ENCODE results near the gene ST7.

Gene ST7

GRCh38 chr7:117251687-117252086 is 298.4 kb downstream of the ST7 start:
- H3K36me3 ChIP-seq (ENCODE audit: control insufficient read depth, insufficient read depth, low read length) = no peaks in the 10 kb centered on the region
- H3K27me3 ChIP-seq (ENCODE audit: control insufficient read depth, insufficient read depth, low read length) = no peaks in the 10 kb centered on the region
- no peaks in the 10 kb centered on the region for H3K9me3 ChIP-seq (ENCODE audit: control insufficient read depth, insufficient read depth, low read length)
- no CpG with 5 or more reads among the region's 4 CpGs for WGBS (ENCODE audit: insufficient coverage, insufficient read length)
- no peak for DNase-seq (ENCODE audit: low read depth, low spot score)
- H3K4me1 ChIP-seq (ENCODE audit: control insufficient read depth, insufficient read depth, low read length) = no peaks in the 10 kb centered on the region; the same call in 1 of the 2 replicates
- no peak overlapping the region for H3K27ac ChIP-seq (ENCODE audit: low read length)
- H3K4me3 ChIP-seq (ENCODE audit: low read length) = no peak overlapping the region

- H3K27ac ChIP-seq (ENCODE audit: low read length) = no peak overlapping the region
- no peak overlapping the region for H3K4me3 ChIP-seq (ENCODE audit: low read length)
- DNase-seq (ENCODE audit: low read depth, low spot score) = no peak
- H3K27me3 ChIP-seq (ENCODE audit: control insufficient read depth, insufficient read depth, low read length) = no peaks in the 10 kb centered on the region; the same call in 1 of the 2 replicates
- no peaks in the 10 kb centered on the region for H3K4me1 ChIP-seq (ENCODE audit: control insufficient read depth, insufficient read depth, low read length)
- no CpG with 5 or more reads among the region's 1 CpG for WGBS (ENCODE audit: insufficient coverage, insufficient read length)
- no peaks in the 10 kb centered on the region for H3K36me3 ChIP-seq (ENCODE audit: control insufficient read depth, insufficient read depth, low read length)
- H3K9me3 ChIP-seq (ENCODE audit: control insufficient read depth, insufficient read depth, low read length) = no peaks in the 10 kb centered on the region
Observed at GRCh38 chr7:117259615-117260014, 306.3 kb downstream of the ST7 start.

GRCh38 chr7:117262546-117262945 is 309.2 kb downstream of the ST7 start:
- no peaks in the 10 kb centered on the region for H3K36me3 ChIP-seq (ENCODE audit: control insufficient read depth, insufficient read depth, low read length)
- no peaks in the 10 kb centered on the region for H3K27me3 ChIP-seq (ENCODE audit: control insufficient read depth, insufficient read depth, low read length)
- DNase-seq (ENCODE audit: low read depth, low spot score) = no peak
- H3K4me3 ChIP-seq (ENCODE audit: low read length) = no peak overlapping the region
- H3K9me3 ChIP-seq (ENCODE audit: control insufficient read depth, insufficient read depth, low read length) = no peaks in the 10 kb centered on the region
- H3K4me1 ChIP-seq (ENCODE audit: control insufficient read depth, insufficient read depth, low read length) = no peaks in the 10 kb centered on the region
- no peak overlapping the region for H3K27ac ChIP-seq (ENCODE audit: low read length)
- WGBS (ENCODE audit: insufficient coverage, insufficient read length) = no CpG with 5 or more reads among the region's 2 CpGs

DNA sequence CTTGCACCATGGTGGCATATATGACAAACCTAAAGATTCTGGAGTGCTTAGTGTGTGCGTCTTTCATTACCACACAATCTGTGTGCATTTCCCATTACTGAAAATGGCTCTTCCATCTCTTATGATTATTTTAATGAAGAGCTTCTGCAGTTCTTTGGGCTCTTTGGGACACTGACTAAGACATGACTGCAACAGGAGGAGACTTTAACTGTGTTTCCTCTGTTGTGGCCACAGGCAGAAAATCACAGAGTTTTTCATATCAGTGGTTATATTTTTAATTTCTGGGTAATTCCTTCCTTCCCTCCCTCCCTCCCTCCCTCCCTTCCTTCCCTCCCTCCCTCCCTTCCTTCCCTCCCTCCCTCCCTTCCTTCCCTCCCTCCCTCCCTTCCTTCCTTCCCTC is 311.4 kb downstream of the ST7 start:
- DNase-seq (ENCODE audit: low read depth, low spot score) = no peak
- no CpG with 5 or more reads among the region's 1 CpG for WGBS (ENCODE audit: insufficient coverage, insufficient read length)
- no peak overlapping the region for H3K4me3 ChIP-seq (ENCODE audit: low read length)

DNA sequence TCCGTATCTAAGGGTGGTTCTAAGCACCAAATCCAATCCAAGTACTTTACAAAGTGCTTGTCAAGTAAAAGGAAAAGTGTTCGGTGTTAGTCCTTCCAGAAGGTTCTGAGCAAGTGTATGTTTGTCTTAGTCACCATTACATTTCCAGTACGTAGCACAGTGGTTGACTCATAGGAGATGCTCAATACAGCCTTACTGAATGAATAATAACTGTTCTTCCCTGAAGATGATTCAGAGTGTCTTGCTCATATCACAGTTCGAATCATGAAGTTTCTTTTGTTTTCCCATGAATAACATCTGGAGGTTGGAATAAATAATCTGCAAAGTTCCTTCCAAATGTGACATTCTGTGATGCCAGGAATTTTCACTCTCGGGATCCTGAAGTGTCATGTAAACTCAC is 316.1 kb downstream of the ST7 start:
- Histone ChIP-seq H3K27me3 (ENCODE audit: control insufficient read depth, insufficient read depth, low read length) (no peaks in the 10 kb centered on the region), H3K9me3 (ENCODE audit: control insufficient read depth, insufficient read depth, low read length) (no peaks in the 10 kb centered on the region), H3K36me3 (ENCODE audit: control insufficient read depth, insufficient read depth, low read length) (no peaks in the 10 kb centered on the region), H3K27ac (ENCODE audit: low read length) (no peak overlapping the region), H3K4me1 (ENCODE audit: control insufficient read depth, insufficient read depth, low read length) (no peaks in the 10 kb centered on the region), H3K4me3 (ENCODE audit: low read length) (no peak overlapping the region)
- no peak for DNase-seq (ENCODE audit: low read depth, low spot score)
- WGBS (ENCODE audit: insufficient coverage, insufficient read length) = no CpG with 5 or more reads among the region's 5 CpGs

More for the DNA sequence above, 311.4 kb downstream of the ST7 start:
- Histone ChIP-seq H3K36me3 (ENCODE audit: control insufficient read depth, insufficient read depth, low read length) (no peaks in the 10 kb centered on the region), H3K9me3 (ENCODE audit: control insufficient read depth, insufficient read depth, low read length) (no peaks in the 10 kb centered on the region), H3K4me1 (ENCODE audit: control insufficient read depth, insufficient read depth, low read length) (no peaks in the 10 kb centered on the region), H3K27ac (ENCODE audit: low read length) (no peak overlapping the region), H3K27me3 (ENCODE audit: control insufficient read depth, insufficient read depth, low read length) (no peaks in the 10 kb centered on the region)

- H3K27ac ChIP-seq (ENCODE audit: low read length) = no peak overlapping the region
- no CpG with 5 or more reads among the region's 3 CpGs for WGBS (ENCODE audit: insufficient coverage, insufficient read length)
Observed at GRCh38 chr7:117269886-117270285, 316.6 kb downstream of the ST7 start.

GRCh38 chr7:117270371-117270770 is 317.1 kb downstream of the ST7 start:
- Histone ChIP-seq H3K4me1 (ENCODE audit: control insufficient read depth, insufficient read depth, low read length) (no peaks in the 10 kb centered on the region), H3K4me3 (ENCODE audit: low read length) (no peak overlapping the region), H3K36me3 (ENCODE audit: control insufficient read depth, insufficient read depth, low read length) (no peaks in the 10 kb centered on the region), H3K27ac (ENCODE audit: low read length) (no peak overlapping the region), H3K9me3 (ENCODE audit: control insufficient read depth, insufficient read depth, low read length) (no peaks in the 10 kb centered on the region), H3K27me3 (ENCODE audit: control insufficient read depth, insufficient read depth, low read length) (no peaks in the 10 kb centered on the region)
- DNase-seq (ENCODE audit: low read depth, low spot score) = no peak
- no CpG with 5 or more reads among the region's 9 CpGs for WGBS (ENCODE audit: insufficient coverage, insufficient read length)

More at GRCh38 chr7:117269886-117270285, 316.6 kb downstream of the ST7 start:
- Histone ChIP-seq H3K4me3 (ENCODE audit: low read length) (no peak overlapping the region), H3K36me3 (ENCODE audit: control insufficient read depth, insufficient read depth, low read length) (no peaks in the 10 kb centered on the region), H3K4me1 (ENCODE audit: control insufficient read depth, insufficient read depth, low read length) (no peaks in the 10 kb centered on the region), H3K27me3 (ENCODE audit: control insufficient read depth, insufficient read depth, low read length) (no peaks in the 10 kb centered on the region), H3K9me3 (ENCODE audit: control insufficient read depth, insufficient read depth, low read length) (no peaks in the 10 kb centered on the region)
- no peak for DNase-seq (ENCODE audit: low read depth, low spot score)

DNA sequence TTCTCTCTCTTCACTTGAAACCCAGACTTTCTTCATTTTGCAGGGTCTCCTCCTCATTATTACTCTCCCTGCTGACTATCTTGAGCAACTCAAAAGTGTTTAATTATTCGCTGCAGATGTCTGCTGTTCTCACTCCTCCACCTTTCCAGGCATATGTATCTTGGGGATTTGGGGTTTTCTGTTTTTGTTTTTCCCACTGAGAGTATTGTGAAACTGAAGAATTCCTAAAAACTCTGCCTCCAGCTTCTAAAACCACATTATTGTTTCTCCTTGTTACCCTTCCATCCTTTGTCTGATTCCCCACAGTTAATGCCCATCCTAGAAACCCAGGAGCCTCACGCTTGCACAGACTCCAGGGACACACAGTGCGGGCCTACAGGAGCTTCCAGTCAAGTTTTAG is 318.3 kb downstream of the ST7 start:
- H3K36me3 ChIP-seq (ENCODE audit: control insufficient read depth, insufficient read depth, low read length) = no peaks in the 10 kb centered on the region

DNA sequence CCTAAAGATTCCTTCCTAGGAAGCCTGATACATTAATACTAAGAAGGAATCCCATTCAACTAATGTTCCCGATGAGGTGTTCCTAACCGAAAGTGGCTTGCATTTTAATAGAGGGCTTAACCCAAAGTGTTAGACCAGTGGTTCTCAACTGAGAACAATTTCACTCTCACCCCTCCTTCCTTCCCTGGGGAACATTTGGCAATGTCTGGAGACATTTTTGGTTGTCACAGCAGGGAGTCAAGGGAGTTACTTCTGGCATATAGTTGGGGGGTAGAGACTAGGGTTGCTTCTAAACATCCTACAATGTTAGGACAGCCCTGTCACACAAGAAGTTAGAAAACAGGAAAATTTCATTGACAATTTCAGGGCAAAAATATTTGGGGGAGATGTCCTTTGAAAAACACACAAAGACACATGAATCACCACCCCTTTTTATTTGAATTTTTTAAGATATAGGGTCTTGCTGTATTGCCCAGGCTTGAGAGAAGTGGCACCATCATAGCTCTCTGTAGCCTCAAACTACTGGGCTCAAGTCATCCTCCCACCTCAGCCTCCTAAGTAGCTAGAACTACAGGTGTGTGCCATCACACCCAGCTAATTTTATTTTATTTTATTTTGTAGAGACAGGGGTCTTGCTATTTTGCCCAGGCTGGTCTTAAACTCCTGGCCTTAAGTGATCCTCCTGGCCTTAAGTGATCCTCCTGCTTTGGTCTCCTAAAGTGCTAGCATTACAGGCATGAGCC is 318.9 kb downstream of the ST7 start:
- no peaks in the 10 kb centered on the region for H3K36me3 ChIP-seq (ENCODE audit: control insufficient read depth, insufficient read depth, low read length)
- WGBS (ENCODE audit: insufficient coverage, insufficient read length) = no CpG with 5 or more reads among the region's 2 CpGs
- H3K9me3 ChIP-seq (ENCODE audit: control insufficient read depth, insufficient read depth, low read length) = no peaks in the 10 kb centered on the region
- DNase-seq (ENCODE audit: low read depth, low spot score) = no peak
- no peak overlapping the region for H3K27ac ChIP-seq (ENCODE audit: low read length)
- H3K4me3 ChIP-seq (ENCODE audit: low read length) = no peak overlapping the region
- H3K4me1 ChIP-seq (ENCODE audit: control insufficient read depth, insufficient read depth, low read length) = no peaks in the 10 kb centered on the region
- H3K27me3 ChIP-seq (ENCODE audit: control insufficient read depth, insufficient read depth, low read length) = no peaks in the 10 kb centered on the region

More for the DNA sequence above, 318.3 kb downstream of the ST7 start:
- DNase-seq (ENCODE audit: low read depth, low spot score) = no peak
- no peak overlapping the region for H3K4me3 ChIP-seq (ENCODE audit: low read length)
- H3K27ac ChIP-seq (ENCODE audit: low read length) = no peak overlapping the region
- no peaks in the 10 kb centered on the region for H3K9me3 ChIP-seq (ENCODE audit: control insufficient read depth, insufficient read depth, low read length)
- H3K27me3 ChIP-seq (ENCODE audit: control insufficient read depth, insufficient read depth, low read length) = no peaks in the 10 kb centered on the region
- no CpG with 5 or more reads among the region's 3 CpGs for WGBS (ENCODE audit: insufficient coverage, insufficient read length)
- no peaks in the 10 kb centered on the region for H3K4me1 ChIP-seq (ENCODE audit: control insufficient read depth, insufficient read depth, low read length)

DNA sequence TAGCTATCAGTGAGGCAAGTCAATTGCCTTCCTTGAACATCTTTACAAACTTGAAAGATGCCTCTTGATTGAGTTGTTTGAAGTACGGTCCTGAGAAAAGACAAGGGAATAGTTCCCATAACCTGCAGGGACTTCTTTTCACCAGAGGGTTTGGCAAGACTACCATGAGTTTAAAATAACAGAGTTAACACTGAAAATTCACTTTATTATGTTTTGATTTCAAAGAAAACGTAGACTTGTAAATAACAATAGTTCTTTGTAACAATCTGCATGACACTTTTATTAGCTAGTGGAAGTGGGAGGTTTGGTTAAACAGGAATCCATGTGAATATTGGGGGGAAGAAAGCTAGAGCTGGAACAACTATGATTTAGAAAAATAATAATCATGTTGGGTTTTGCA is 320.0 kb downstream of the ST7 start:
- H3K4me1 ChIP-seq (ENCODE audit: control insufficient read depth, insufficient read depth, low read length) = no peaks in the 10 kb centered on the region
- no peaks in the 10 kb centered on the region for H3K27me3 ChIP-seq (ENCODE audit: control insufficient read depth, insufficient read depth, low read length)
- no peaks in the 10 kb centered on the region for H3K9me3 ChIP-seq (ENCODE audit: control insufficient read depth, insufficient read depth, low read length)
- DNase-seq (ENCODE audit: low read depth, low spot score) = no peak
- no peak overlapping the region for H3K27ac ChIP-seq (ENCODE audit: low read length)
- no peaks in the 10 kb centered on the region for H3K36me3 ChIP-seq (ENCODE audit: control insufficient read depth, insufficient read depth, low read length)
- WGBS (ENCODE audit: insufficient coverage, insufficient read length) = no CpG with 5 or more reads among the region's 2 CpGs
- no peak overlapping the region for H3K4me3 ChIP-seq (ENCODE audit: low read length)

GRCh38 chr7:117273814-117274225 is 320.5 kb downstream of the ST7 start:
- no peak overlapping the region for H3K27ac ChIP-seq (ENCODE audit: low read length)
- H3K4me3 ChIP-seq (ENCODE audit: low read length) = no peak overlapping the region
- no peaks in the 10 kb centered on the region for H3K36me3 ChIP-seq (ENCODE audit: control insufficient read depth, insufficient read depth, low read length)
- H3K4me1 ChIP-seq (ENCODE audit: control insufficient read depth, insufficient read depth, low read length) = no peaks in the 10 kb centered on the region
- no CpG with 5 or more reads among the region's 11 CpGs for WGBS (ENCODE audit: insufficient coverage, insufficient read length)
- no peaks in the 10 kb centered on the region for H3K9me3 ChIP-seq (ENCODE audit: control insufficient read depth, insufficient read depth, low read length)
- no peaks in the 10 kb centered on the region for H3K27me3 ChIP-seq (ENCODE audit: control insufficient read depth, insufficient read depth, low read length)
- DNase-seq (ENCODE audit: low read depth, low spot score) = no peak

Measured in iPS DF 6.9 (cell line).